GM12865 (cell line): Measurements from ENCODE around the gene OR51B6.

Experiments used
- DNase-seq: peaks from one replicate; pipeline ENCODE4 v3.0.0; 2010; ENCODE audit warnings: low read depth
- H3K4me3 ChIP-seq: 2 replicates; pipeline ENCODE4 v1.5.1; 2011; ENCODE audit warnings: mild to moderate bottlenecking, low read depth, low read length, control low read depth
- CTCF ChIP-seq: IDR thresholded peaks from 2 replicates; pipeline ENCODE4 v1.5.1; 2011; ENCODE audit warnings: low read length, control low read depth, low read depth, inconsistent platforms; ENCODE audit not compliant: insufficient read depth; ENCODE audit errors: missing control alignments

The OR51B6 gene

GRCh38 chr11:5390210-5390609 lies 38.9 kb downstream of the OR51B6 start:
- no peak for TF ChIP-seq CTCF
- no peak for DNase-seq

GRCh38 chr11:5394091-5394490 lies 42.8 kb downstream of the OR51B6 start:
- DNase-seq: no peak
- no peak for TF ChIP-seq CTCF
- no peak overlapping the region for H3K4me3 ChIP-seq

More at GRCh38 chr11:5390210-5390609, 38.9 kb downstream of the OR51B6 start:
- H3K4me3 ChIP-seq: no peak overlapping the region

- DNase-seq: no peak
- H3K4me3 ChIP-seq: no peak overlapping the region
- TF ChIP-seq CTCF: no peak
Observed at GRCh38 chr11:5398936-5399335, 47.6 kb downstream of the OR51B6 start.
